ENCODE data around the gene PVALEF. TPM values are rescaled to one million over a fixed set of nuclear protein-coding genes. Genes with fewer than 3 reads are reported as not detected.

PVALEF gene
- total and polyA plus RNA-seq, 2 donors, result not detected

- Histone ChIP-seq H3K27ac (ENCODE audit: low read depth) (no peak overlapping the region), H3K4me3 (ENCODE audit: low read depth, low read length) (no peak overlapping the region), H3K36me3 (ENCODE audit: insufficient read depth) (no peaks in the 10 kb centered on the region), H3K4me1 (ENCODE audit: insufficient read depth) (no peaks in the 10 kb centered on the region)
- DNase-seq (ENCODE audit: extremely low spot score), result no peak
- 89% methylated on average over 20 of the region's 20 CpGs for WGBS
Observed at GRCh38 chr17:81191116-81191515, 25.8 kb downstream of the PVALEF start.

- Histone ChIP-seq H3K27ac (ENCODE audit: low read depth) (no peak overlapping the region), H3K36me3 (ENCODE audit: insufficient read depth) (no peaks in the 10 kb centered on the region), H3K4me3 (ENCODE audit: low read depth, low read length) (no peak overlapping the region), H3K4me1 (ENCODE audit: insufficient read depth) (no peaks in the 10 kb centered on the region)
- DNase-seq (ENCODE audit: extremely low spot score), result no peak
- 91% methylated on average over 14 of the region's 14 CpGs for WGBS
Observed at GRCh38 chr17:81191646-81192045, 26.3 kb downstream of the PVALEF start.

GRCh38 chr17:81192386-81193050 lies 27.2 kb downstream of the PVALEF start:
- 78% methylated on average over 34 of the region's 34 CpGs for WGBS

GRCh38 chr17:81193051-81193410 lies 27.7 kb downstream of the PVALEF start:
- H3K4me1 ChIP-seq (ENCODE audit: insufficient read depth), result no peaks in the 10 kb centered on the region
- no peak overlapping the region for H3K4me3 ChIP-seq (ENCODE audit: low read depth, low read length)
- no peak for DNase-seq (ENCODE audit: extremely low spot score)
- H3K27ac ChIP-seq (ENCODE audit: low read depth), result no peak overlapping the region
- H3K36me3 ChIP-seq (ENCODE audit: insufficient read depth), result no peaks in the 10 kb centered on the region
- WGBS, result 86% methylated on average over 17 of the region's 17 CpGs

More at GRCh38 chr17:81192386-81193050, 27.2 kb downstream of the PVALEF start:
- H3K36me3 ChIP-seq (ENCODE audit: insufficient read depth), result no peaks in the 10 kb centered on the region
- H3K27ac ChIP-seq (ENCODE audit: low read depth), result no peak overlapping the region
- no peak overlapping the region for H3K4me3 ChIP-seq (ENCODE audit: low read depth, low read length)
- H3K4me1 ChIP-seq (ENCODE audit: insufficient read depth), result no peaks in the 10 kb centered on the region
- no peak for DNase-seq (ENCODE audit: extremely low spot score)

- no peaks in the 10 kb centered on the region for H3K4me1 ChIP-seq (ENCODE audit: insufficient read depth)
- H3K27ac ChIP-seq (ENCODE audit: low read depth), result no peak overlapping the region
- 69% methylated on average over 38 of the region's 38 CpGs for WGBS
- no peak overlapping the region for H3K4me3 ChIP-seq (ENCODE audit: low read depth, low read length)
- no peaks in the 10 kb centered on the region for H3K36me3 ChIP-seq (ENCODE audit: insufficient read depth)
- no peak for DNase-seq (ENCODE audit: extremely low spot score)
Observed at GRCh38 chr17:81193470-81194224, 28.3 kb downstream of the PVALEF start.

GRCh38 chr17:81194225-81194760 lies 29.0 kb downstream of the PVALEF start:
- Histone ChIP-seq H3K4me3 (ENCODE audit: low read depth, low read length) (no peak overlapping the region), H3K36me3 (ENCODE audit: insufficient read depth) (no peaks in the 10 kb centered on the region), H3K27ac (ENCODE audit: low read depth) (no peak overlapping the region), H3K4me1 (ENCODE audit: insufficient read depth) (no peaks in the 10 kb centered on the region)
- DNase-seq (ENCODE audit: extremely low spot score), result no peak
- WGBS, result 77% methylated on average over 21 of the region's 21 CpGs

GRCh38 chr17:81194941-81195901 lies 29.9 kb downstream of the PVALEF start:
- WGBS, result 85% methylated on average over 37 of the region's 37 CpGs
- Histone ChIP-seq H3K36me3 (ENCODE audit: insufficient read depth) (no peaks in the 10 kb centered on the region), H3K4me3 (ENCODE audit: low read depth, low read length) (no peak overlapping the region), H3K4me1 (ENCODE audit: insufficient read depth) (no peaks in the 10 kb centered on the region), H3K27ac (ENCODE audit: low read depth) (no peak overlapping the region)
- no peak for DNase-seq (ENCODE audit: extremely low spot score)

- Histone ChIP-seq H3K4me1 (ENCODE audit: insufficient read depth) (no peaks in the 10 kb centered on the region), H3K36me3 (ENCODE audit: insufficient read depth) (no peaks in the 10 kb centered on the region), H3K4me3 (ENCODE audit: low read depth, low read length) (no peak overlapping the region), H3K27ac (ENCODE audit: low read depth) (no peak overlapping the region)
- DNase-seq (ENCODE audit: extremely low spot score), result no peak
- 89% methylated on average over 14 of the region's 14 CpGs for WGBS
Observed at GRCh38 chr17:81195941-81196495, 30.7 kb downstream of the PVALEF start.

GRCh38 chr17:81196505-81197408 lies 31.4 kb downstream of the PVALEF start:
- no peaks in the 10 kb centered on the region for H3K4me1 ChIP-seq (ENCODE audit: insufficient read depth)
- no peak for DNase-seq (ENCODE audit: extremely low spot score)
- H3K27ac ChIP-seq (ENCODE audit: low read depth), result no peak overlapping the region
- H3K4me3 ChIP-seq (ENCODE audit: low read depth, low read length), result no peak overlapping the region
- WGBS, result 89% methylated on average over 45 of the region's 45 CpGs
- no peaks in the 10 kb centered on the region for H3K36me3 ChIP-seq (ENCODE audit: insufficient read depth)

- WGBS, result 85% methylated on average over 14 of the region's 14 CpGs
- DNase-seq (ENCODE audit: extremely low spot score), result no peak
- H3K27ac ChIP-seq (ENCODE audit: low read depth), result no peak overlapping the region
- no peaks in the 10 kb centered on the region for H3K36me3 ChIP-seq (ENCODE audit: insufficient read depth)
- no peak overlapping the region for H3K4me3 ChIP-seq (ENCODE audit: low read depth, low read length)
- H3K4me1 ChIP-seq (ENCODE audit: insufficient read depth), result no peaks in the 10 kb centered on the region
Observed at GRCh38 chr17:81197409-81197795, 32.1 kb downstream of the PVALEF start.

- Histone ChIP-seq H3K4me3 (ENCODE audit: low read depth, low read length) (no peak overlapping the region), H3K4me1 (ENCODE audit: insufficient read depth) (no peaks in the 10 kb centered on the region), H3K27ac (ENCODE audit: low read depth) (no peak overlapping the region), H3K36me3 (ENCODE audit: insufficient read depth) (no peaks in the 10 kb centered on the region)
- no peak for DNase-seq (ENCODE audit: extremely low spot score)
- WGBS, result 89% methylated on average over 21 of the region's 21 CpGs
Observed at GRCh38 chr17:81197831-81198490, 32.7 kb downstream of the PVALEF start.

- Histone ChIP-seq H3K36me3 (ENCODE audit: insufficient read depth) (no peaks in the 10 kb centered on the region), H3K27ac (ENCODE audit: low read depth) (no peak overlapping the region), H3K4me1 (ENCODE audit: insufficient read depth) (no peaks in the 10 kb centered on the region), H3K4me3 (ENCODE audit: low read depth, low read length) (no peak overlapping the region)
- WGBS, result 94% methylated on average over 22 of the region's 22 CpGs
- no peak for DNase-seq (ENCODE audit: extremely low spot score)
Observed at GRCh38 chr17:81198826-81199481, 33.6 kb downstream of the PVALEF start.
